ENCODE data around the gene KRTAP10-3. TPM values are rescaled to one million over a fixed set of nuclear protein-coding genes. Genes with fewer than 3 reads are reported as not detected.

The KRTAP10-3 gene
- total and polyA plus RNA-seq, 9 donors = not detected

DNA sequence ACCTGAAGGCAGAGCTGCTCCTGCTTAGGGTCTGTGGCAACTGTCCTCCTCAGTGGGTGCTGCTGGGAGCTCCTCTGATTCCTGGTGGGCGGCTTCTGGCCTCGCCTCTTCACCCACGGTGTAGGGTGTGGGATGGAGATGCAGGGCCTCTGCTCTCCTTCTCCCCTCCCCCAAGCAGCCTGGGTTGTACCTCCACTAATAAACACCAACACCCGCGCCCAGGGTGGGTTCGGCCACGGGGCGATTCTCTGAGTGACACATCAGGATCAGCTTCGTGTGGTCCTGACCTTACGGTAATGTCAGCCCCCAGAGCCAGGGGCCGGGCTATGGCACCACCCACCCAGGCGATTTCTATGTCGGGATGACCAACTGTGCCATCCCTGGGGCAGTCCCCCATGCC lies 42.3 kb downstream of the KRTAP10-3 start:
- intact Hi-C loops (cut with DNase I) = loop anchor here in 1 of 4 donors (10.0 kb wide), 1 partner anchor 278 kb away; no protein-coding TSS in a partner anchor
- TF ChIP-seq, protein P1, sequence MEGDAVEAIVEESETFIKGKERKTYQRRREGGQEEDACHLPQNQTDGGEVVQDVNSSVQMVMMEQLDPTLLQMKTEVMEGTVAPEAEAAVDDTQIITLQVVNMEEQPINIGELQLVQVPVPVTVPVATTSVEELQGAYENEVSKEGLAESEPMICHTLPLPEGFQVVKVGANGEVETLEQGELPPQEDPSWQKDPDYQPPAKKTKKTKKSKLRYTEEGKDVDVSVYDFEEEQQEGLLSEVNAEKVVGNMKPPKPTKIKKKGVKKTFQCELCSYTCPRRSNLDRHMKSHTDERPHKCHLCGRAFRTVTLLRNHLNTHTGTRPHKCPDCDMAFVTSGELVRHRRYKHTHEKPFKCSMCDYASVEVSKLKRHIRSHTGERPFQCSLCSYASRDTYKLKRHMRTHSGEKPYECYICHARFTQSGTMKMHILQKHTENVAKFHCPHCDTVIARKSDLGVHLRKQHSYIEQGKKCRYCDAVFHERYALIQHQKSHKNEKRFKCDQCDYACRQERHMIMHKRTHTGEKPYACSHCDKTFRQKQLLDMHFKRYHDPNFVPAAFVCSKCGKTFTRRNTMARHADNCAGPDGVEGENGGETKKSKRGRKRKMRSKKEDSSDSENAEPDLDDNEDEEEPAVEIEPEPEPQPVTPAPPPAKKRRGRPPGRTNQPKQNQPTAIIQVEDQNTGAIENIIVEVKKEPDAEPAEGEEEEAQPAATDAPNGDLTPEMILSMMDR (IDR thresholded peaks at IDR 0.05) = no peak
- TF ChIP-seq POLR2A (IDR thresholded peaks at IDR 0.05) = no peak
- no peak for TF ChIP-seq EP300 (IDR thresholded peaks at IDR 0.05)
- no peak overlapping the region for H3K4me3 ChIP-seq
- WGBS, 3 donors = 84 to 86% (median 84%) methylated on average over 13 of the region's 13 CpGs
- no peak overlapping the region for H3K27ac ChIP-seq
- no peak for DNase-seq
- no peaks in the 10 kb centered on the region for H3K9me3 ChIP-seq
- H3K27me3 ChIP-seq = no peaks in the 10 kb centered on the region
- H3K4me1 ChIP-seq (ENCODE audit: insufficient read depth) = no peaks in the 10 kb centered on the region
- no peaks in the 10 kb centered on the region for H3K36me3 ChIP-seq

DNA sequence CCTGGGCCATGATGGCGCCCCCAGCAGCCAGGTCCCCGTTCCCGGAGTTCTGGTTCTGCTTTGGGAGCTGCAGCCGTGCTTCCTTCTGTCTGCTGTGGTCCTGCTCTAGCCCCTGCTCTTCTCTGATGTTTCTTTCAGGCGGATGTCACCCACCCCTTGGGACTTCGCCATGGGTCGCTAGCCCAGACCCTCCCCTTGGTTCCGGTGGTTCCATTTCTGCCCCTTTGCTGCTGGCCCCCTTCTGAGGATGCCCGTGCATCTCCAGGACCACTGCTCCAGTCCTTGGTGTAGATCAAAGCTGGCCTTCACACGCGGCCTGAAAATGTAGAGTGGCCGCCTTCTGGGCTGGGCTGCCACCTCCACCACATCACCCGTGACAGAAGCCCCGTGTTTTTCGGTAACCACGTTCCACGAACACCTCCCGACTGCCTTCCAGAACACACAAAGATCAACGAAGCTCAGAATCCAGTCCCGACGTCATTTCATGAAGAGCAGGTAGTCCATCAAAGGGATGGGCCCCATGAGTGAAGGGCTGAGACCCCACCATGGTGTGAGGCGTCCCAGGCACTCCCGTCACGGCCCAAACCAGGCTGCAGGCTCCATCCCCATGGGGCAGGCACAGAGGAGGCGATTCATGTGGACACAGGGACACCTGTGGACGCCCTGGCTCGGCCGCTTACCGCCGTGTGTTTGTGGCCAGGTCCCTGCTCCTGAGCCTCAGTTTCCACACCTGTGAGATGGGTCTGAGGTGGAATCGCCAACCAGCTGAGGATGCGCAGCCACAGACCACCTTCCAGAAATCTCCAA lies 43.0 kb downstream of the KRTAP10-3 start:
- TF ChIP-seq, protein P1 (IDR thresholded peaks at IDR 0.05) = no peak
- TF ChIP-seq EP300 (IDR thresholded peaks at IDR 0.05) (no peak), POLR2A (IDR thresholded peaks at IDR 0.05) (no peak)
- Histone ChIP-seq H3K4me3 (no peak overlapping the region), H3K27ac (no peak overlapping the region), H3K27me3 (no peaks in the 10 kb centered on the region), H3K4me1 (ENCODE audit: insufficient read depth) (no peaks in the 10 kb centered on the region), H3K36me3 (no peaks in the 10 kb centered on the region), H3K9me3 (no peaks in the 10 kb centered on the region)
- 80 to 86% (median 83%) methylated on average over 32 of the region's 32 CpGs for whole genome bisulfite sequencing, 3 donors
- intact Hi-C loops (cut with DNase I) = loop anchor here in 1 of 4 donors (10.0 kb wide), 1 partner anchor 279 kb away; no protein-coding TSS in a partner anchor
- no peak for DNase-seq

DNA sequence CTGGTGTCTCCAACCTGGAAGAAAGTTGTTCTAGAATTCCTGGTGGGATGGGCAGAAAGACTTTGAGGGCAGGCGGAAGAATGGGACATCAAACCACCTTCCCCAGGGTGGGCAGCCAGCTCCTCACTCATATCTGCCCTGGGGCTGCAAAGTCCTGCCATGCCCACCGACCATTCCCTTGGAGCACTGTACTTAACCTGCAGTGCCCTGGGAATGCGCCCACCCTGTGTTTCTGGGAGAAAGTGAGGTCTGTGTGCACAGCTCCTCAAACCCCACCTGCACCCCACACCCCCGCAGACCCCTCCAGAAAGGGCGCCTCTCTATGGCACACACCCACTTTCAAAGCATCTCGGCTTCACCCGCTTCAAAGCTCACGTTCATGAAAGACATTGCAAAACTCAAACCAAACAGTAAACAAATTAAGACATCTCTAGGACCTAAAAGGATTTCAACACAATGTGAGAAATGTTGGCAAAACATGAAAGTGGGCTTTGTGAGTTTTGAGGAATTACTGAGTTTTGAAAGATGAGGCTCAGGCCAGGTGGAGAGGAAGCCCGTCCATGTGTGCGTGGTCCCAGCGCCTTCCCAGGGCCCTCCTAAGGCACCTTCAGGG lies 43.7 kb downstream of the KRTAP10-3 start:
- DNase-seq = no peak
- TF ChIP-seq POLR2A (IDR thresholded peaks at IDR 0.05) (no peak), EP300 (IDR thresholded peaks at IDR 0.05) (no peak)
- TF ChIP-seq, protein P1 (IDR thresholded peaks at IDR 0.05) = no peak
- intact Hi-C loops (cut with DNase I) = loop anchor here in 1 of 4 donors (10.0 kb wide), 1 partner anchor 280 kb away; no protein-coding TSS in a partner anchor
- Histone ChIP-seq H3K36me3 (no peaks in the 10 kb centered on the region), H3K4me3 (no peak overlapping the region), H3K27ac (no peak overlapping the region), H3K9me3 (no peaks in the 10 kb centered on the region), H3K4me1 (ENCODE audit: insufficient read depth) (peaks cover 1% of the 10 kb centered on the region), H3K27me3 (no peaks in the 10 kb centered on the region)
- WGBS, 3 donors = 53 to 70% (median 55%) methylated on average over 11 of the region's 11 CpGs

DNA sequence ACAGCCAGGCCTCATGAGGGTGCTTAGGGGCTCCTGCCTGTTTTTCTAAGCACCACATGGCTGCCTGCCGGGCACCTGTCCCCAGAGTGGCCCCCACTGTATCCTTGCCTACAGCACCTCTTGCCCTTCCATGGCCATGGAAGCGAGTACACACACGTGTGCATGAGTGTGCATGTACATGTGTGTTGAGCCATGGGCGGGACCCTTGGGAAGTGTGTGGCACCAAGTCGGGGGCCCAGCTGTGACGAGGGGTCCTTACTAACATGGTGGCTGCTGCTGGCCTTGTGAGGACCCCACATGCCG lies 44.4 kb downstream of the KRTAP10-3 start:
- no peaks in the 10 kb centered on the region for H3K9me3 ChIP-seq
- H3K27ac ChIP-seq = no peak overlapping the region
- intact Hi-C loops (cut with DNase I) = loop anchor here in 1 of 4 donors (10.0 kb wide), 1 partner anchor 281 kb away; no protein-coding TSS in a partner anchor
- no peak overlapping the region for H3K4me3 ChIP-seq
- DNase-seq = no peak
- 85 to 88% (median 88%) methylated on average over 7 of the region's 7 CpGs for WGBS, 3 donors
- H3K4me1 ChIP-seq (ENCODE audit: insufficient read depth) = peaks cover 1% of the 10 kb centered on the region
- H3K27me3 ChIP-seq = no peaks in the 10 kb centered on the region
- TF ChIP-seq POLR2A (IDR thresholded peaks at IDR 0.05) = no peak
- TF ChIP-seq, protein P1 (IDR thresholded peaks at IDR 0.05) = no peak
- TF ChIP-seq EP300 (IDR thresholded peaks at IDR 0.05) = no peak
- no peaks in the 10 kb centered on the region for H3K36me3 ChIP-seq

All from ovary (tissue), 9 donors.